ENCODE results near the gene KCNIP1. TPM values are rescaled to one million over a fixed set of nuclear protein-coding genes. Genes with fewer than 3 reads are reported as not detected.
A peak's percentile ranks its signal among the peaks of the same experiment; 100 is the strongest.
"Not testable (repeated sequence)": the region's sequence is repeated elsewhere in the genome, so short reads cannot be mapped to it uniquely, and the experiment has no call there.

Gene KCNIP1
- total RNA-seq, 1 donor from 2014 or later: not detected

DNA sequence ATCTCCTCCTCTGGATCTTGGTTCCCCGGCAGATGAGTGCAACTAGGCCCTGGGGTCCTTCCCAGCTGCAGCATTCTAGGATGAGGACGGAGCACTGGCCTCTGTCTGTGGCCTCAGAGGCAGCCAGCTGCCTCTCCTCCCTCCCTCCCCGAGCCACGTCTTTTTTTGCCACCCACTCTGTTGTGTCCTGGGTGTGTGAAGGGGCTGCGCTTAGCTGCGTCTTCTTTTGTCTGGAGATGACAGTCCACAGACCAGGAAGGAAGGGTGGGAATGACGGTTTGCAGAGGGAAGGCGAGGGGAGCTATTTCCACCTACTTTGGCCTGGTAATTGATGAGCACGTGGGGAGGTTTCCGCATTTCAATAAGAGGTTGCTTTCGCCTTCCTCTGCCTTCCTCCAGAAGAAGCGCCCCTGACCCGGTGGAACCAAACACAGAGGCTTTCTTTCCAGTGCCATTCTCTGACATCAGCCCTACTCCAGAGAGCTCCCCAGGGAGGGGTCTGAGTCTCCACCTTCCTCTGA is 245.2 kb downstream of the KCNIP1 start:
- no peak for DNase-seq (ENCODE audit: low read depth, low spot score)

DNA sequence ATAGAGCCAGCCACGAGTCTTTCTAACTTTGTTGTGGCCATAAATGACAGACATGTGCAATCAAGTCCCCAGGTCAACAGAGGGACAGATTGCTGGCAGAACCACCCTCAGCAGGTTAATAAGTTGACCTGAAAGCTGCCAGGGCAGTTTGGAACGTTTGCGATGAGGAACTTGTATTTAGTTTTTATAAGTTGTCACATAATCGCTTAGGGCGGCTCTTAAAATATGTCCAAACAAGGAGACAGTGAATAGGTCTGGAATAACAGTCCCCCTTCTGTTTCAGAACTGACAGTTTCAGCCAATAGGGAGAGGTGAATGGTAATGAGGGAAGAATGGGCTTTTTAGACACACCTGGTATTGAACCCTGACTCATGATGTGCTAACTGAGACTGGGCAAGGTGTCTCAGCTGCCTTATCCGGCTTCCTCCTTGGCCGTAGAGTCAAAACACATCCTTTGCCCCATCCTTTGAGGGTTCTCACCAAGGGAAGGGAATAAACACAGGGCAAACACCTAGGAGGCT is 246.2 kb downstream of the KCNIP1 start:
- no peak for DNase-seq (ENCODE audit: low read depth, low spot score)

DNA sequence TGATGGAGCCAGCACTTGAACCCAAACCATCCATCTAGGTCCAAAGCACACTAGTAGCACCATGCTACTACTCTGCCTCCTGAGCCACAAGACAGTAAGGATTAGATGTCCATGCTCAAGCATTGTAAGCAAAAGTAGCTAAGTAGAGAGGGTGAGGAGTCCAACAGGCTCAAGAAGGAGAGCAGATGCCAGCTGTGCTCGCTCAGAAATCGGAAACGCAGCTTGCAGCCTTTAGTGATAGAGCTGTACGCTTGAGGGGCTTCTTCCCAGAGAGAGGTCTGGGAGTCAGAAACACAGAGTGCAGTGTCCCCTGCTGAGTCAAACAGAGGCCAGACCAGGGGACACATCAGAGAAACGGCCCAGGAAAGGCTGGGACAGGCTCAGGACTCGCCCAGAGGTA is 247.0 kb downstream of the KCNIP1 start:
- DNase-seq (ENCODE audit: low read depth, low spot score): no peak

DNA sequence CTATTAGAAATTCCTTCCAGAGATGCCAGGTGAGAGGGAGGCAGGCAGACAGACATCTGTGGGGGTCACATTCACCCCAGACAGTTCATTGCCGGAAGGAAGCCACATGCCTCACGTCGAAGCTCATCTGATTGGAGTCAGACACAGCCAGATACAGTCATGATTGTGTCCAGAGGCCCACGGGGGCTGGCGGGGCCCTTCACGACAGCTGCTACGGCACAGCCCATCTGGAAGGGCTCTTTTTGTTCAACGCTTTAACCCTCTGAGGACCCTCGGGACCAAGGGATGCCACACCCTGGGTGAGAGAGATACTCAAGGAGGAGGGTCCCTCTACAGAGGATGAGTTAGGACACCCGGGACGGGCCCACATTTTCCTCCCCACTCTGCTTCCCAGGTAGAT is 247.8 kb downstream of the KCNIP1 start:
- DNase-seq (ENCODE audit: low read depth, low spot score): no peak

DNA sequence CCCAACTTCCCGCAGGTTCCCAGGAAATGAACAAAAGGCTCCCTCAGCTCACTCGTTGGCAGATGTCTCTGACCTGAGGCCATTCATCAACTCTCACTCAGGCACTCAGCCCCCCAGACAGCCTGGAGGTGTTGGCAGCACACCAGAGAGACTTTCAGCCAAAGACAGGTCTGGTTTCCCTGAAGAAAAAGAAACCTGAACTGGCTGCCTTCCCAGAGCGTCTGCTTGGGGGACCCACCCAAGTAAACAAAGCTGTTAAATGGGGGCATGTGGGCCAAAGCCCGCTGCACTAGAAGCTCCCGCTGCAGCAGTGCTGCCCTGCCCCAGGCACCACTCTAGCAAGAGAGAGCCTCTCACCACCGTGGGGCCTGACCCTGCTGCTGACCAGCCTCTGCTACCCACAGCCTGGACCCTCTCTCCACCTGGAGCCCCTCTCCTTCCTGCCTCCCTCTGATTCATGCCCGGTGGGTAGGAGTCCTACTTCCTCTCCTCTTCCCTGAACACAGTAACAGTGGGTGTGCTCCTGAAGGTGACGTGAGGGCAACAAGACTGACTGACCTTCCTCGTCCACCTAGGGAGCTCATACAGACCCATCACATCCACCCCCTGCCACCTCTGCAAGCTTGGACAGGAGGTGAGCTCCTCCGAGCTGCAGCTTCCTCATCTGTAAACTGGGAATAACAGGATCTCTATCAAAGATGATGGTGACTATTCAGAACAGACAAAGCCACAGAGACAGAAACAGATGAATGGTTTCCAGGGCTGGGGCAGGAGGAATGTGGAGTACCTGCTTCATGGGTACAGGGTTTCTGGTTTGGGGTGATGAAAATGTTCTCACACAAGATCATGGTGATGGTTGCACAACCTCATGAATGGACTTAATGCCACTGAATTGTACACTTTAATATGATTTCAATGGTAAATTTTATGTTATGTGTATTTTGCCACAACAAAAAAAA is 248.7 kb downstream of the KCNIP1 start:
- no peak for DNase-seq (ENCODE audit: low read depth, low spot score)

DNA sequence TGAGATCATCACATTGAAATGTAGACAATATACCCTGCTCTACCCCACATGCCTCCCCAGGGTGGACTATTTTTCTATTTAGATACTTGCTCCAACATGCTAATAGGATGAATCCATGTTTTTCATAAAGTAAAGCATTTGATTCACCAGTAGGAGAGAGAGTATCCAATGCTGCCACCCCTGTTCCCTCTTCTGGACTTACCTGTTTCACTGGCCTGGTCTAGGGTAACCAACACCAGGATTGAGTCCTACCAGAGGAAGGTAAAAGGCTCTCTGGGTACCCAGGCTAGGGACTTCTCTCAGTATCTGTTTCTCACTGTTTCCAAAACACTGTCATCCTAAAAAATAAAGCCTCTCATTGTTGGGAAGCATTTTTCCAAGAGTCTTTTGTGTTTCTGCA is 249.5 kb downstream of the KCNIP1 start:
- no peak for DNase-seq (ENCODE audit: low read depth, low spot score)

DNA sequence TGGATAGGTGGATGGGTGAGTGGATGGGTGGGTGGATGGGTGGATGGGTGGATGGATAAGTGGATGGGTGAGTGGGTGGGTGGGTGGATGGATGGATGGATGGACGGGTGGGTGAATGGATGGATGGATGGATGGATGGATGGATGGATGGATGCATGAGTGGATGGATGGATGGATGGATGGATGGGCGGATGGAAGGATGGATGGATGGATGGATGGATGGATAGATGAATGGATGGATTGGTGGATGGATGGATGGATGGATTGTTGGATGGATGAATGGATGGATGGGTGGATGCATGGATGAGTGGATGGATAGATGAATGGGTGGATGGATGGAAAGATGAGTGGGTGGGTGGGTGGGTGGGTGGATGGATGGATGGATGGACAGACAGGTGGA is 250.7 kb downstream of the KCNIP1 start:
- not testable (repeated sequence) for DNase-seq (ENCODE audit: low read depth, low spot score)

DNA sequence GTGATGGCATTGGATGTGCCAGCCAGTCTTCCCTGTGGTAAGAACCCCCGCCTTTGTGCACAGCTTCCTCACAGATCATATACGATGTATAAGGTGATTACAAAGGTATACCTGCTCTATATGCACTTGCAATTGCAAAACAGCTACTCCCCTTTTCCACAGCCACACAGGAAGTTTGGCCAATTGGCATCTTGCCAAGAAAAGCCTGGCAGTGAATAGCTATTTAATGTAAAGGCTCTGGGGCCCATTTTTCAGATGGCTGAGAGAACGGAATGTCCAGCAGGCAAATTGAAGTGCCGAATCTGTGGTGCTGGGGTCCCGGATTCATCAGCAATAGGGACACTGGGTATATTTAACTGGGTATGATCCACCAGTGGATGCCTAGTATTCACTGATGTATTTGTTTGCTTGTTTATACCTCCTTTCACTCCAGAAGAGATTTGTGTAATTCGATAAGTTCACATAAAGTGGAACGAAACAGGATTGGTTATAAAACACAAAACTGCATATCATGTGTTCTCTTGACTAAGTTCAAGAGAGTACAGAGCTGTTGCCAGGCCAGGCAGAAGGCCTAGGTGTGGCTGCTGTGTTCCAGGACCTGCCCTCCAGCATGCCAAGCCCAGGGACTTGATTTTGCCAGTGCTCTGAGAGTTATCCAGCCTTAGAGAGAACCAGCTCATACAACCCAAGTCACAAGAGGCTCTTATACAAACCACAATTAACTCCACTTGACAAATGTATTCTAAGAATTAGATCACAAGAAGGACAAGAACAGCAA is 252.0 kb downstream of the KCNIP1 start:
- DNase-seq (ENCODE audit: low read depth, low spot score): no peak

DNA sequence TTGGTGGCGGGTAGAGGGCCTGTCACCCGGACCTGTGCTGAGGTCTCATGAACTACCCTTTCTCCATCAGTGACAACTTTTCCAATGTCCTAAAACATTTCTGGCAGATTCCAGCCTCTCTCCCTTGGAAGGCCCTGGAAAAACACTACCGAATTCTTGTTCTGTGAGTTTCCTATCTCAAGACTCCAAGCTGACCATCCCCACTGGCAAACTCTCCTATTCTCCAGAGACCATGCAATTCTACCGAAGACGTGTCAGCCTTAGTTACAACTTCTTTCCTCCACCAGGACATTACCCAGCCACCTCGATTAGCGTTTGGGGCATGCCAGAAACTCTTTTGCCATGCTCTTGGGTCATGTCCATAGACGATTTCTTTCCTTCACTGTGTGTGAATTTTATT is 252.9 kb downstream of the KCNIP1 start:
- no peak for DNase-seq (ENCODE audit: low read depth, low spot score)

DNA sequence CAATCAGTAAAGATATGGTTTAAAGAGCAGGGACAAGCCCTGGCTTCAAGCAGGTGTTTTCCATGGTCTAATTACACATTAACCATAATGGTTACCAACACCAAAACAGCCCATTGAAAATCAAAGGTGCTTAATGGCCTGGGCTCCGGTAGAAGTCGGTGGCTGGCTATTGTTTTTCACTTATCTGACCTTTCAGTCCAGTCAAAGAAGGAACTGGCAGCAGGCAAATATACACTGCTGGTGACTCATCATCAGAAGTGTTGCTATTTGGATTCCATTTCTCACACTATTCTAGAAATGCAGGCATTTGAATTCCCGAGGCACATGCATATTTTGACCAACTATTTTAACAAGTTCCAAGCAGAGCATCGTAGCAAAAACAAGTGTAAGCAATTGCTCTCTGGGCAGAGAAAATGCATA is 253.4 kb downstream of the KCNIP1 start:
- peak; percentile 27 for DNase-seq (ENCODE audit: low read depth, low spot score)

DNA sequence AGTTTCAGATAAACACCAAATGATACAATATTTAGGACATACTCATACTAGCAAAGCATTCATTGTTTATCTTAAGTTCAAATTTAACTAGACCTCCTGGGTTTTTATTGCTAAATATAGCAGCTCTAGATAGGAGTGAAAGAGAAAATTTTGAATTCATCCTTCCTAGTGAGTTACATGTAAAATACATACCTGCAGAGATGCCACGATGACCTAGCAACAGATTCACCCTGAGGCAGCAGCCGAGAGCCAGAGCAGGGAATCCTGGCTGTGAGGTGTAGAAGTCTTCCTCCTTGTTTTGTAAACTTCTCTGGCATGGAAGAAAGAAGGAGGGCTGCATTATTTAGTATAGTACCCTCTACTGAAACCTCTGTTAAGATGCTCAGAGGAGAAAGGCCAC is 253.8 kb downstream of the KCNIP1 start:
- no peak for DNase-seq (ENCODE audit: low read depth, low spot score)

DNA sequence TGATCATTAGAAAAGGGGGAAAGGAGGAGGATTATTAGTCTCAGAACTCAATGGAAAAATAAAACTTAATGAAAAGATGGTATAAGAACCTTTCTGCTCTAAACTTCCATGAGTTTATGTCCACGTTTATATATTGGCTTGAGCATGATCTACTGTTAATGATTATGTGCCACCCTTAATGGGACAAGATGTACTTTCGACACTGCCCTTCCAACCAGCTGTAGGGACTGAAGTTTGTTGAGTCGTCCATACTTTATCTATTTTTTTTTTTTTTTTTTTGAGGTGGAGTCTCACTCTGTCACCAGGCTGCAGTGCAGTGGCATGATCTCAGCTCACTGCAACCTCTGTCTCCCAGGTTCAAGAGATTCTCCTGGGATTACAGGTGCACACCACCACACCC is 254.7 kb downstream of the KCNIP1 start:
- DNase-seq (ENCODE audit: low read depth, low spot score): no peak

DNA sequence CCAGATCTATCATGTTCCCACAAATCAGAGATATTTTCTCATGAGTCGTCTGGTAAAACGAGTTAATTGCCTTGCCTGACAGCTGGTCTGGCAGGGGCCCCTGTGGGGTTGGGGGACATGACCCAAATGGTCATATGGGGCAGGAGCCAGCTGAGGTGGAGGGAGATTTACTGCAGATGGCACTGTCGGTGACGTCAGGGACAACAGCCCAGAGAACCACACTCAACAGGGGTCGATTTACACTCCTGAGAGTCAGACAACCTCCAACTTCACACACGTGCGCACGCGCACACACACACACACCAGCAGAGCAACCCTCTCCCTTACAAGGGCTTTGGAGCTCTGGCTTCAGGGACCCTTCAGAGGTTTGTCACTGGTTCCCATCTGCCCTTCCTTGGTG is 256.3 kb downstream of the KCNIP1 start:
- no peak for DNase-seq (ENCODE audit: low read depth, low spot score)

DNA sequence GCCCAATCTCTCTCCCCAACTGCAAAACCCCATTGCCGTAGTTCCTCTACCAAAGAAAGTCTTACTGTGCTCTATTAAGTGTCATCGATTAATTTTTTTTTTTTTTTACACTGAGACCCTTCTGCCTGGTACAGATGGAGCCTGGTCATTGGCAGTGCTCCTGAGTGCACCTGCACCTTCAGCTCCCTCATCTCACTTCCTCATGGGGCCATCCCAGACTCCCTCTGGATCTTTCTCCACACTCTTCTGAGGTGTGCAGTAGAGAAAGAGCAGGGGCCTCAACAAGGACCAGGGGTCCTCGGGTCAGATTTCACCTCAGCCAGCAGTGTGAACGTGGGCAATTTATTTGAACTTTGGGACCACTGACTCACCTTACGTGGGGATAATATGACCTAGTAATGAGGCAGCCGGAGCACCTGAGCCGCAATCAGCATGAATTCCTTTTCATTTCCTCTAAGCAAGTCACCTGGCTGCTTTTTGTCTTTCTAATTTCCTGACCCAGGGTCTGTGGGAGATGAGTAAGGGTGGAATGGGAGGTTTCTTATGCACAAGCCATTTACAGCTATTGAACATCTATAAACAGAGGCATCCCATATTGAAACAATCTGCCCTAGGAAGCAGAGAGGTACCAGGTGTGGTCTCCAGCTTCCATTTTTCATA is 257.4 kb downstream of the KCNIP1 start:
- DNase-seq (ENCODE audit: low read depth, low spot score): no peak

DNA sequence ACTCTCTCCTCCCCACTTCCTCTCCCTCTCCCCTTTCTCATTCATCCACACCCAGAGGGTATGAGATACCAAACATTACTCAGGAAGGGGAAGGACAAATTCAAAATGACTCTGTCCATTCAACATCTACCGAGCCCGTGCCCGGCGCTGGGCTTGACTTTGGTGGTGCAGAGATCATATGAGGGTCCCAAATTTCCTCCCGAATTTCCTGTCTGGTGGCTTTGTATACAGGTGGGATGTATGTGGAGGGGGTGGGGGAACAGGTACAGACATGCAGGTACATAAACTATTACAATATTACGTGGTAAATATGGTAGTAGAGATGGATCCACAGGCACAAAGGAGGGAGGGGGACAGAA is 257.9 kb downstream of the KCNIP1 start:
- DNase-seq (ENCODE audit: low read depth, low spot score): no peak

DNA sequence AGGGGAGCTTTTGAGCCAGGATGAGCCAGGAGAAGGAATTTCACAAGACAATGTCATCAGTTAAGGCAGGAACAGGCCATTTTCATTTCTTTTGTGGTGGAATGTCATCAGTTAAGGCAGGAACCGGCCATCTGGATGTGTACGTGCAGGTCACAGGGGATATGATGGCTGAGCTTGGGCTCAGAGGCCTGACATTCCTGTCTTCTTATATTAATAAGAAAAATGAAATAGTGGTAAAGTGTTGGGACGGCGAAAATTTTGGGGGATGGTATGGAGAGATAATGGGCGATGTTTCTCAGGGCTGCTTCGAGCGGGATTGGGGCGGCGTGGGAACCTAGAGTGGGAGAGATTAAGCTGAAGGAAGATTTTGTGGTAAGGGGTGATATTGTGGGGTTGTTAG is 258.5 kb downstream of the KCNIP1 start:
- DNase-seq (ENCODE audit: low read depth, low spot score): not testable (repeated sequence)

DNA sequence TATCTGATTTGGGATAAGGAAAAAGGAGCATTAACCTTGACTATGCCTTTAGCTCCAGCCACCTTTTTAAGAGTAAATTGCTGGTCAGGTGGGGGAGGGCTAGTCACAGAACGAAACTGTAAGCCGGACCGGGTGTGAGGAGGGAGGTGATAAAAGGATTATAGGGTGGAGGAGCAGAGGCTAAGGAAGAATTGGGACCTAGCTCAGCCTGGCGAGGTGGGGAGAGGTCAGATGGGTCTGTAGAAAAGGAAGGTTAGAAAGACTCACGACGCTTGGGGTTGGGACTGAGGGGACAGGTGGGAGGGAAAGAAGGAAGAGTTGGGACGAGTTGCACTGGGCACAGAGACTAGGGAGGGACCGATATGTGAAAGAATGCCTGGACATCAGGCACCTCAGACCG is 262.0 kb downstream of the KCNIP1 start:
- DNase-seq (ENCODE audit: low read depth, low spot score): not testable (repeated sequence)

DNA sequence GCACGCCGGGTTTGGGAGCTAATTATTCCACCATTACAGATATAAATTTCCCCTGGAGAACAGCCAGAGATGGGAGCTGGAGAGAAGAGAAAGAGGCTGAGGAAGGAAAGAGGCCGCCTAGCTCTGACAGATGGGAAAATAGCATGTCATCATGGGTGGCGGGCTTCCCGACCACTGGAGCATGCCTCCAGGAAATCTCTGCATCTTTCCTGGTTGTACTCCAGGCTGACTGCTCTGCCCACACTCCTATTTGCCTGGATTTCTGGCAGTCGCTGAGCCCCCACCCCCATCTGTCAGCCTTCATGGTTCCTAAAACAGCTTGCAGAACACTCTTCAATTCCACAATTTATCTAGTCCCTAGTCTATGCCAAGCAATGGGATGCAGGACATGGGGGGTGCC is 265.4 kb downstream of the KCNIP1 start:
- DNase-seq (ENCODE audit: low read depth, low spot score): no peak

DNA sequence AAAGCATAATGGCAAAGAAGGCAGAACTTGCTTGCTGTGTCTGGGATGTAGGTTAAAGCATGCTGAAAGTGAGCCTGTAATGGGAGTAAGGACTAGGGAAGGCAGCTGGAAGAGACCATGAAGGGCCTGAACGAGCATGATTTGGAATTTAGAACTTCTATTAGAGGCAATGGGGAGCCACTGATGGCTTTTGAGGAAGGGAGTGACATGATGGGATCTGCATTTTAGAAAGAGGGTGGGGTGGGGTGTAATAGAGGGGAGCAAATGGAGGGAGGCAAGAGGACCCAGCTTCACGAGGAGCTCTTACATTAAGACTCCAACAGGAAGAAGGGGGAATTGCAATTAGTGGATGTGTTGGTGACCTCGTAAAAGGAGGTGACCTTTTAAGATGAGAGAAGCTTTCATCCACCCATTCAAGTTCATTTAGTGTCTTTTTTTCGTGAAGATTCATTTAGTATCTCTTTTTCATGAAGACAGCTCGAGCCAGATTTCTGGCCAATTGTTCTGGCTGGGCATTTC is 266.1 kb downstream of the KCNIP1 start:
- no peak for DNase-seq (ENCODE audit: low read depth, low spot score)

DNA sequence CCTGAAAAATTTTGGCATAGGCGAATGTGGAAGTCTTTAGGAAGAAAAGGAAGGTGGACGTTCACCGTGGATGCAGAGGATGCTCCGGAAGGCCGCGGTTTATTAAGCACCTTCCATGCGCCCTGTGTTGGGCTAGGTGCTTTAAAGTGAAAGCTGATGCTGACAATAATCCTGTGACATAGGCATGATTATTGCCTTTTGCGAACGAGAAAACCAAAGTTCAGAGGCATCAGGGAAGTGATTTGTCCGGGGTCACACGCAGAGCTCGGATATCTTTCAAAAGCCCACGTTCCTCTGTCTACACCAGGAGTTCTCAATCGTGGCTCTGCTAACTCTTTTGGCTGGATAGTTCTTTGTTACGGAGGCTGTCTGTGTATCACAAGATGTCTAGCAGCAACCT is 267.7 kb downstream of the KCNIP1 start:
- DNase-seq (ENCODE audit: low read depth, low spot score): no peak

Measured in pulmonary artery endothelial cell (primary cell).